ENCODE measurements around the gene GOLT1B. TPM values are rescaled to one million over a fixed set of nuclear protein-coding genes. Genes with fewer than 3 reads are reported as not detected.

GOLT1B gene
- total and polyA plus RNA-seq, 2 of the 8 experiments (the other 6 are each of a cell fraction or from before 2014, with no cell fraction given) = 18.3 to 38.3 TPM

DNA sequence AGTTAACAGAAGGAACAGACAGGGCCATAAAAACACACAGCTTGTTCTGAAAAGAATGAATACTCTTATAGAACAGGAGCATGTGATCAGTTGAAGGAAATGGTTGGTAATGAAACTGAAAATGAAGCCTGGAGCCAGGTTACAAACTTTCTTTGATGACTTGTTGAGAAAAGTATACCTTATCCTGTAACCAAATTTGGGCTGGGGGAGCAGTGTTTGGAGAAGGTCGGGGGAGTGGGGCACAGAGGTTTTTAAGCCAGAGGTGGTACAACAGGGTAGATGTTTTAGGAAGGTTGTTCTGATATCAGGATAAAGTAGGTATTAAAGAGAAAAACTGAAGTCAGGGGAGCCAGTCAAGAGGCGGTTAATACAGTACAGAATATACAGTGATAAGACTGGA is 8.2 kb downstream of the GOLT1B start (continued):
- TF ChIP-seq SP1 (IDR thresholded peaks at IDR 0.05; ENCODE audit: low read depth, low read length) (no peak), CBX8 (IDR thresholded peaks at IDR 0.05; ENCODE audit: borderline replicate concordance, low read depth, low read length) (no peak), TAF7 (optimal IDR thresholded peaks at IDR 0.05; ENCODE audit: borderline replicate concordance, low read depth, low read length) (no peak), GABPA (IDR thresholded peaks at IDR 0.05; ENCODE audit: borderline replicate concordance, insufficient read depth, low read length) (no peak), POU5F1 (IDR thresholded peaks at IDR 0.05; ENCODE audit: low read depth, low read length) (no peak), ASH2L (IDR thresholded peaks at IDR 0.05; ENCODE audit: low read length) (no peak)
- TF ChIP-seq, protein P1, sequence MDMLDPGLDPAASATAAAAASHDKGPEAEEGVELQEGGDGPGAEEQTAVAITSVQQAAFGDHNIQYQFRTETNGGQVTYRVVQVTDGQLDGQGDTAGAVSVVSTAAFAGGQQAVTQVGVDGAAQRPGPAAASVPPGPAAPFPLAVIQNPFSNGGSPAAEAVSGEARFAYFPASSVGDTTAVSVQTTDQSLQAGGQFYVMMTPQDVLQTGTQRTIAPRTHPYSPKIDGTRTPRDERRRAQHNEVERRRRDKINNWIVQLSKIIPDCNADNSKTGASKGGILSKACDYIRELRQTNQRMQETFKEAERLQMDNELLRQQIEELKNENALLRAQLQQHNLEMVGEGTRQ (IDR thresholded peaks at IDR 0.05; ENCODE audit: low read length) = no peak
- TF ChIP-seq, protein P2, sequence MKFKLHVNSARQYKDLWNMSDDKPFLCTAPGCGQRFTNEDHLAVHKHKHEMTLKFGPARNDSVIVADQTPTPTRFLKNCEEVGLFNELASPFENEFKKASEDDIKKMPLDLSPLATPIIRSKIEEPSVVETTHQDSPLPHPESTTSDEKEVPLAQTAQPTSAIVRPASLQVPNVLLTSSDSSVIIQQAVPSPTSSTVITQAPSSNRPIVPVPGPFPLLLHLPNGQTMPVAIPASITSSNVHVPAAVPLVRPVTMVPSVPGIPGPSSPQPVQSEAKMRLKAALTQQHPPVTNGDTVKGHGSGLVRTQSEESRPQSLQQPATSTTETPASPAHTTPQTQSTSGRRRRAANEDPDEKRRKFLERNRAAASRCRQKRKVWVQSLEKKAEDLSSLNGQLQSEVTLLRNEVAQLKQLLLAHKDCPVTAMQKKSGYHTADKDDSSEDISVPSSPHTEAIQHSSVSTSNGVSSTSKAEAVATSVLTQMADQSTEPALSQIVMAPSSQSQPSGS (IDR thresholded peaks at IDR 0.05; ENCODE audit: low read length) = no peak

Data from H1 (cell line).